Body of pancreas (tissue), 4 donors: ENCODE measurements around the gene GALNT17. TPM values are rescaled to one million over a fixed set of nuclear protein-coding genes. Genes with fewer than 3 reads are reported as not detected.
"Not testable (repeated sequence)": the region's sequence is repeated elsewhere in the genome, so short reads cannot be mapped to it uniquely, and the experiment has no call there.

ENCODE experiments used
- ATAC-seq: fragments of 150-250 bp; one replicate; pipeline ENCODE4 v1.9.1; 2016
- DNase-seq, 4 donors: peaks; one replicate each; pipeline ENCODE4 v3.0.0-alpha.2; 2019
- H3K27ac ChIP-seq, 4 donors: fragments of 200-600 bp; sonication (generic); 1 replicate in 3 of 4; 2 replicates in 1 of 4; pipeline versions ENCODE4 v1.5.1 to v1.6.1; 2016 to 2019; ENCODE audit warnings: mild to moderate bottlenecking in 1 of 4, mixed read lengths in 1 of 4, moderate library complexity in 1 of 4
- H3K27me3 ChIP-seq, 2 donors: fragments of 200-600 bp; sonication (generic); one replicate each; pipeline ENCODE4 v1.6.0; 2016; ENCODE audit warnings: mild to moderate bottlenecking in 1 of 2
- H3K36me3 ChIP-seq, 2 donors: fragments of 200-600 bp; sonication (generic); replicated peaks in 1 of 2; 2 replicates each; pipeline ENCODE4 v1.5.1; 2016; ENCODE audit warnings: low read depth in 2 of 2; ENCODE audit not compliant: insufficient read depth in 1 of 2
- H3K4me1 ChIP-seq: fragments of 200-600 bp; sonication (generic); one replicate; pipeline ENCODE4 v1.6.0; 2016
- H3K4me3 ChIP-seq, 2 donors: fragments of 200-600 bp; sonication (generic); 1 replicate in 1 of 2; 2 replicates in 1 of 2; pipeline ENCODE4 v1.5.1; 2016 to 2019
- H3K9me3 ChIP-seq, 3 donors: fragments of 200-600 bp; sonication (generic); 1 replicate in 2 of 3; 2 replicates in 1 of 3; pipeline ENCODE4 v1.5.1; 2016
- POLR2A ChIP-seq, 3 donors: fragments of 450-650 bp; IDR thresholded peaks; one replicate each; pipeline ENCODE4 v1.6.1; 2016; ENCODE audit warnings: antibody characterized with exemption in 3 of 3, mild to moderate bottlenecking in 2 of 3
- WGBS, 2 donors: methylation state at CpG; one replicate each; pipeline ENCODE4 v1.1.5; 2017; 5-methylcytosine and 5-hydroxymethylcytosine counted together
- intact Hi-C: fragments of 100-400 bp; cut with DNase I; formaldehyde crosslinking; loops from one replicate; pipeline ENCODE4 v1.15.1; 2023
- total RNA-seq, 2 donors: library from RNA; depleted of rRNA; stranded (reverse); fragments of >200 nt; gene quantifications; one replicate each; pipeline ENCODE4 v1.1.0, GENCODE V29; 2016
- TF ChIP-seq, protein P1 (sequence below), 7 experiments: fragments of 450-650 bp in 4 of 7; fragments of 200-600 bp in 3 of 7; sonication (generic) in 3 of 7; IDR thresholded peaks; one replicate each; pipeline ENCODE4 v1.5.1; 2016 to 2019; ENCODE audit warnings: antibody characterized with exemption in 7 of 7

GALNT17 gene
- total RNA-seq, 2 donors from 2014 or later, result 6.5 to 27.4 TPM

DNA sequence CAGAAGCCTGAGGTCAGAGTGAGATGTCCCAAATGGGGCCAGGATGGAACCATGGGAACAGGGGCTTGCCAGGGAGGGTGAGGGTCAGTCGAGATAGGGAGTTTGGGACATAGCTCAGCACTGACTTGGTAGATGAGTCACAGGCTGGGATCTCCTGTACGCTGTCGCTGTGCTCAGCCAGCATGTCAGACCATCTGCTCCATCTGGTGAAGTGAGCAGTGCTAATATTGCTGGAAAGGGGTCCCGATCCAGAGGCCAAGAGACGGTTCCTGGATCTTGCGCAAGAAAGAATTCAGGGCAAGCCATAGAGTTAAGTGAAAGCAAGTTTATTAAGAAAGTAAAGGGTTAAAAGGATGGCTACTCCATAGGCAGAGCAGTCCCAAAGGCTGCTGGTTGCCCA lies 505.6 kb downstream of the GALNT17 start:
- DNase-seq, result peak in 1 of 4 donors; percentile 7
- WGBS, 2 donors, result 72 to 94% methylated on average over 5 to 6 of the region's 6 CpGs
- H3K4me3 ChIP-seq, result no peak overlapping the region
- no peaks in the 10 kb centered on the region for H3K4me1 ChIP-seq
- intact Hi-C loops, result no loop called here
- H3K27me3 ChIP-seq, result no peaks in the 10 kb centered on the region
- no peak for TF ChIP-seq POLR2A (IDR thresholded peaks at IDR 0.05)
- TF ChIP-seq, protein P1, sequence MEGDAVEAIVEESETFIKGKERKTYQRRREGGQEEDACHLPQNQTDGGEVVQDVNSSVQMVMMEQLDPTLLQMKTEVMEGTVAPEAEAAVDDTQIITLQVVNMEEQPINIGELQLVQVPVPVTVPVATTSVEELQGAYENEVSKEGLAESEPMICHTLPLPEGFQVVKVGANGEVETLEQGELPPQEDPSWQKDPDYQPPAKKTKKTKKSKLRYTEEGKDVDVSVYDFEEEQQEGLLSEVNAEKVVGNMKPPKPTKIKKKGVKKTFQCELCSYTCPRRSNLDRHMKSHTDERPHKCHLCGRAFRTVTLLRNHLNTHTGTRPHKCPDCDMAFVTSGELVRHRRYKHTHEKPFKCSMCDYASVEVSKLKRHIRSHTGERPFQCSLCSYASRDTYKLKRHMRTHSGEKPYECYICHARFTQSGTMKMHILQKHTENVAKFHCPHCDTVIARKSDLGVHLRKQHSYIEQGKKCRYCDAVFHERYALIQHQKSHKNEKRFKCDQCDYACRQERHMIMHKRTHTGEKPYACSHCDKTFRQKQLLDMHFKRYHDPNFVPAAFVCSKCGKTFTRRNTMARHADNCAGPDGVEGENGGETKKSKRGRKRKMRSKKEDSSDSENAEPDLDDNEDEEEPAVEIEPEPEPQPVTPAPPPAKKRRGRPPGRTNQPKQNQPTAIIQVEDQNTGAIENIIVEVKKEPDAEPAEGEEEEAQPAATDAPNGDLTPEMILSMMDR (IDR thresholded peaks at IDR 0.05), result no peak
- H3K9me3 ChIP-seq, result no peaks in the 10 kb centered on the region
- no peak for ATAC-seq
- H3K36me3 ChIP-seq, result no peaks in the 10 kb centered on the region
- H3K27ac ChIP-seq, result no peak overlapping the region

DNA sequence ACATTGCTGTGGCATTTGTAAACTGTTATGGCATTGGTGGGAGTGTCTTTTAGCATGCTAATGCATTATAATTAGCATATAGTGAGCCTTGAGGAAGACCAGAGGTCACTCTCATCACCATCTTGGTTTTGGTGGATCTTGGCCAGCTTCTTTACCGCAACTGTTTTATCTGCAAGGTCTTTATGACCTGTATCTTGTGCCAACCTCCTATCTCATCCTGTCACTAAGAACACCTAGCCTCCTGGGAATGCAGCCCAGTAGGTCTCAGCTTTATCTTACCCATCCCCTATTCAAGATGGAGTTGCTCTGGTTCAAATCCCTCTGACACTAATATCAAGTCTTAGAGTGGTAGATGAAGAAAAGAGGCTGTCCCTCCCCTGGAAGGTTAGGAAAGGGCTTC lies 506.2 kb downstream of the GALNT17 start:
- H3K4me3 ChIP-seq, result no peak overlapping the region
- no peaks in the 10 kb centered on the region for H3K9me3 ChIP-seq
- ATAC-seq, result no peak
- H3K36me3 ChIP-seq, result no peaks in the 10 kb centered on the region
- no peaks in the 10 kb centered on the region for H3K27me3 ChIP-seq
- no peak for TF ChIP-seq POLR2A (IDR thresholded peaks at IDR 0.05)
- TF ChIP-seq, protein P1 (IDR thresholded peaks at IDR 0.05), result no peak
- intact Hi-C loops, result no loop called here
- 26 to 40% methylated on average over 1 of the region's 1 CpG for WGBS, 2 donors
- H3K4me1 ChIP-seq, result no peaks in the 10 kb centered on the region
- no peak for DNase-seq
- H3K27ac ChIP-seq, result no peak overlapping the region

DNA sequence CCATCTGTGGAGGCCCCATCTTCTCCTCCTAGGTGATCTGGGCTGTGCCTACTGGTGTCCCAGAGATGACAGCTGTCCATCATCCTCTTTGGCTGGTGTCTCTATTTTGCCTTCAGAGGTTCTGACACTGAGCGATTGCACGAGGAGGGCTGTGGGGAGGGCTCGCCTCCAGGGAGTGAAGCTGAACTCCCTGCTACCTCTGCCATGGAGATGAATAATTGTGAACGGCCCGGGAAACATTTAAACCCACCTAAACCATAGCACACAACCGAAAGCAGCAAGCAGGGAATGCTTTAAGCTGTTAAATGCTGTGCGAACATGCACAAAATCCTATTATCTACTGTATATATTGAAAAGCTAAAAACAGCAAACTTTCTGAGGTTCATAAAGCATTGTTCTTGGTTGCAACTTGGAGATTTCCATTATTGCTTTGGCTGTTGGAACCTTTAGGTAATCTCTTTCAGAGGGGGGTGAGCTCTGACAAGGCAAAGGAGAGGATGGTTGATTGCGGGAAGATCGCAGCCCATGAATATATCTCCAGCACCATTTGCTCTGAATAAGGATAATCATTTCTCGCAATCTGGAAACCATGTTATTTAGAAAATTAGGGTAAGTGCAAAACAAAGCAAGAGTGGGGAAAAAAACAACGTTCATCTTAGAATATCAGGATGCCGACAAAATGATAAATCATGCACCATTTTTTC lies 507.6 kb downstream of the GALNT17 start:
- intact Hi-C loops, result no loop called here
- Histone ChIP-seq H3K4me1 (no peaks in the 10 kb centered on the region), H3K4me3 (no peak overlapping the region), H3K9me3 (no peaks in the 10 kb centered on the region), H3K36me3 (no peaks in the 10 kb centered on the region), H3K27ac (no peak overlapping the region), H3K27me3 (no peaks in the 10 kb centered on the region)
- DNase-seq (no peak), ATAC-seq (no peak)
- WGBS, 2 donors, result 86 to 87% methylated on average over 10 to 12 of the region's 12 CpGs
- TF ChIP-seq, protein P1 (IDR thresholded peaks at IDR 0.05), result no peak
- no peak for TF ChIP-seq POLR2A (IDR thresholded peaks at IDR 0.05)

DNA sequence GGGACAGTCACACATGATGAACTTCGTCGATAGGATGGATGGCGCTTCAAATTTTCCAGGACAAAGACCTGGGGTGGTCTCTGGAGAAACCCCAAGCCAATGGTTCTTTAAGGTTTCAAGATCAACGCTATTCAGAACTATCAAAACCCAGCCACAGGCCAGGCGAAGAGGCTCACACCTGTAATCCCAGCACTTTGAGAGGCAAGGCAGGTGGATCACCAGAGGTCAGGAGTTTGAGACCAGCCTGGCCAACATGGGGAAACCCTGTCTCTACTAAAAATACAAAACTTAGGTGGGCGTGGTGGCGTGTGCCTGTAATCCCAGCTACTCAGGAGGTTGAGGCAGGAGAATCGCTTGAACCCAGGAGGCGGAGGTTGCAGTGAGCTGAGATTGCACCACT lies 511.1 kb downstream of the GALNT17 start:
- ATAC-seq, DNase-seq, H3K27me3 ChIP-seq, H3K4me3 ChIP-seq, H3K27ac ChIP-seq, H3K4me1 ChIP-seq, H3K9me3 ChIP-seq, intact Hi-C loops, H3K36me3 ChIP-seq: not testable (repeated sequence)
- 82 to 95% methylated on average over 8 to 9 of the region's 9 CpGs for WGBS, 2 donors

DNA sequence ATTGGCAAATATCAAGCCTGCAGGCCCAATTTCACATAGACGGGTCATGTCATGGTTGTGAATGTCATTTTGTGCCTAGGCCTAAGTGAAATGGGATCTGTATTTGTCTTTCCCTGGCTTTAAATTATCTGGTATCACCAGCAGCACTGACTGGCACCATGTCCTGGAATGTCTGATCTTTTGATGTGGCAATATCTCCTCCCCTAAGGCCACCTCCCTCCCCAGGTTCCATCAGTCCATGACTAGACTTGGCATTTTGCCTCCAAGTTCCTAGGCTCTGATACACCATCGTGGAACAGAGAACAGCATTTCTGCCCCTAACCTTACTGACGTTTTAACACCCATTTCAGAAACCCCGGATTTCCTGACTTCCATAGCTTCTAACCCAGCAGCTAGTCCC lies 513.9 kb downstream of the GALNT17 start:
- H3K27ac ChIP-seq, result no peak overlapping the region
- no peak for DNase-seq
- WGBS, 2 donors, result 79 to 81% methylated on average over 4 of the region's 4 CpGs
- H3K4me1 ChIP-seq, result no peaks in the 10 kb centered on the region
- H3K36me3 ChIP-seq, result no peaks in the 10 kb centered on the region
- intact Hi-C loops, result no loop called here
- no peak overlapping the region for H3K4me3 ChIP-seq
- no peak for TF ChIP-seq POLR2A (IDR thresholded peaks at IDR 0.05)
- TF ChIP-seq, protein P1 (IDR thresholded peaks at IDR 0.05), result no peak
- no peaks in the 10 kb centered on the region for H3K27me3 ChIP-seq
- H3K9me3 ChIP-seq, result peaks cover 0 to 8% (median 2%) of the 10 kb centered on the region in 3 donors
- no peak for ATAC-seq
